HepG2 (cell line): ENCODE data around the gene TADA2A.

Experiments
- CTCF ChIP-seq: sonication (generic); formaldehyde crosslinking; IDR thresholded peaks from 2 replicates; pipeline ENCODE4 v1.5.0; 2020; ENCODE audit warnings: mild to moderate bottlenecking, missing genetic modification reagents, moderate library complexity
- ETS1 ChIP-seq: sonication (generic); formaldehyde crosslinking; IDR thresholded peaks from 2 replicates; pipeline ENCODE4 v1.4.0; 2020; ENCODE audit warnings: missing genetic modification reagents
- ETV6 ChIP-seq: sonication (generic); formaldehyde crosslinking; conservative IDR thresholded peaks from 2 replicates; pipeline ENCODE4 v1.4.0; 2020; ENCODE audit warnings: missing genetic modification reagents
- FOSL2 ChIP-seq: sonication (generic); formaldehyde crosslinking; IDR thresholded peaks from 2 replicates; pipeline ENCODE4 v1.4.0; 2020; ENCODE audit warnings: missing genetic modification reagents
- FOXA1 ChIP-seq, 2 experiments: fragments of 450-650 bp in 1 of 2; sonication (generic) in 1 of 2; formaldehyde crosslinking in 1 of 2; IDR thresholded peaks; 2 replicates each; pipeline versions ENCODE4 v1.4.0 to v1.6.1; 2016 to 2020; ENCODE audit warnings: missing genetic modification reagents in 1 of 2
- JUND ChIP-seq: sonication (generic); formaldehyde crosslinking; IDR thresholded peaks from 2 replicates; pipeline ENCODE4 v1.8.0; 2022; ENCODE audit warnings: mild to moderate bottlenecking, missing genetic modification reagents
- MXI1 ChIP-seq: IDR thresholded peaks from 3 replicates; pipeline ENCODE4 v1.6.1; 2012; ENCODE audit warnings: low read depth, low read length, inconsistent platforms, borderline replicate concordance
- RXRA ChIP-seq: sonication (generic); formaldehyde crosslinking; IDR thresholded peaks from 2 replicates; pipeline ENCODE4 v1.5.1; 2020; ENCODE audit warnings: missing genetic modification reagents
- STAT6 ChIP-seq: sonication (generic); formaldehyde crosslinking; IDR thresholded peaks from 2 replicates; pipeline ENCODE4 v1.4.0; 2020; ENCODE audit warnings: missing genetic modification reagents, mild to moderate bottlenecking, borderline replicate concordance
- THAP11 ChIP-seq: IDR thresholded peaks from 2 replicates; pipeline ENCODE4 v1.6.1; 2016; ENCODE audit warnings: missing biosample characterization, missing genetic modification reagents
- ZFP36L1 ChIP-seq: sonication (generic); formaldehyde crosslinking; IDR thresholded peaks from 2 replicates; pipeline ENCODE4 v1.8.0; 2022; ENCODE audit warnings: mild to moderate bottlenecking, missing genetic modification reagents, moderate library complexity
- ZNF260 ChIP-seq: sonication (generic); formaldehyde crosslinking; IDR thresholded peaks from 2 replicates; pipeline ENCODE4 v1.4.0; 2020; ENCODE audit warnings: missing genetic modification reagents, low read depth, mild to moderate bottlenecking, borderline replicate concordance
- ZNF44 ChIP-seq: sonication (generic); formaldehyde crosslinking; IDR thresholded peaks from 2 replicates; pipeline ENCODE4 v1.5.1; 2020; ENCODE audit warnings: mild to moderate bottlenecking, missing genetic modification reagents
- ZZZ3 ChIP-seq: sonication (generic); formaldehyde crosslinking; IDR thresholded peaks from 2 replicates; pipeline ENCODE4 v1.4.0; 2020; ENCODE audit warnings: missing genetic modification reagents, mild to moderate bottlenecking, borderline replicate concordance

GRCh38 chr17:37461668-37462067 lies 55.0 kb downstream of the TADA2A start:
- TF ChIP-seq ZNF260 (CRISPR knock-in tag) = no peak
- TF ChIP-seq CTCF (CRISPR knock-in tag) = no peak
- no peak for TF ChIP-seq FOXA1 (IDR thresholded peaks at IDR 0.05)
- TF ChIP-seq FOXA1 (CRISPR knock-in tag; IDR thresholded peaks at IDR 0.05) = no peak
- no peak for TF ChIP-seq THAP11 (CRISPR knock-in tag)
- no peak for TF ChIP-seq FOSL2 (CRISPR knock-in tag)
- no peak for TF ChIP-seq ZNF44 (CRISPR knock-in tag)
- no peak for TF ChIP-seq STAT6 (CRISPR knock-in tag)
- no peak for TF ChIP-seq JUND (CRISPR knock-in tag)
- TF ChIP-seq RXRA (CRISPR knock-in tag) = no peak
- TF ChIP-seq ZZZ3 (CRISPR knock-in tag) = no peak
- no peak for TF ChIP-seq ETV6 (CRISPR knock-in tag)
- no peak for TF ChIP-seq ETS1 (CRISPR knock-in tag)
- no peak for TF ChIP-seq MXI1
- no peak for TF ChIP-seq ZFP36L1
